HS-27A (cell line): ENCODE data around the gene RNASE2.
"Not testable (repeated sequence)": the region's sequence is repeated elsewhere in the genome, so short reads cannot be mapped to it uniquely, and the experiment has no call there.

ENCODE experiments used
- DNase-seq: peaks from one replicate; pipeline ENCODE4 v3.0.0-alpha.2; 2012; ENCODE audit warnings: low read depth, missing footprints

The RNASE2 gene

GRCh38 chr14:20954736-20955537, at the start of gene RNASE2:
RNASE2 (plus strand) TSS chr14:20955487; CDS start chr14:20955772, 285 bp downstream.
- not testable (repeated sequence) for DNase-seq

GRCh38 chr14:20905676-20906075, 49.6 kb upstream of the RNASE2 start:
- no peak for DNase-seq

- DNase-seq = no peak
Measured at GRCh38 chr14:20907214-20907613, 48.1 kb upstream of the RNASE2 start.

GRCh38 chr14:20910822-20911221, 44.5 kb upstream of the RNASE2 start:
- not testable (repeated sequence) for DNase-seq

- DNase-seq = not testable (repeated sequence)
Measured at GRCh38 chr14:20919038-20919756, 36.1 kb upstream of the RNASE2 start.

GRCh38 chr14:20923766-20924297, 31.5 kb upstream of the RNASE2 start:
- DNase-seq = not testable (repeated sequence)

- no peak for DNase-seq
Measured at GRCh38 chr14:20934148-20934762, 21.0 kb upstream of the RNASE2 start.

GRCh38 chr14:20935303-20935984, 19.8 kb upstream of the RNASE2 start:
- no peak for DNase-seq

- DNase-seq = not testable (repeated sequence)
Measured at GRCh38 chr14:20945146-20945545, 10.1 kb upstream of the RNASE2 start.

GRCh38 chr14:20946707-20947106, 8.6 kb upstream of the RNASE2 start:
- not testable (repeated sequence) for DNase-seq

- DNase-seq = not testable (repeated sequence)
Measured at GRCh38 chr14:20955538-20955873, 219 bp downstream of the RNASE2 start.

- no peak for DNase-seq
Measured at GRCh38 chr14:20956376-20956976, 1.2 kb downstream of the RNASE2 start.

- not testable (repeated sequence) for DNase-seq
Measured at GRCh38 chr14:20958946-20959345, 3.7 kb downstream of the RNASE2 start.

GRCh38 chr14:20969336-20969735, 14.0 kb downstream of the RNASE2 start:
- DNase-seq = no peak

- DNase-seq = no peak
Measured at GRCh38 chr14:20970647-20970982, 15.3 kb downstream of the RNASE2 start.

GRCh38 chr14:20970983-20971704, 15.9 kb downstream of the RNASE2 start:
- peak; percentile 68 for DNase-seq

GRCh38 chr14:20971705-20972021, 16.4 kb downstream of the RNASE2 start:
- DNase-seq = no peak

- DNase-seq = no peak
Measured at GRCh38 chr14:20973501-20973900, 18.2 kb downstream of the RNASE2 start.

GRCh38 chr14:20976291-20976690, 21.0 kb downstream of the RNASE2 start:
- no peak for DNase-seq

- DNase-seq = no peak
Measured at GRCh38 chr14:20978687-20979086, 23.4 kb downstream of the RNASE2 start.

- DNase-seq = no peak
Measured at GRCh38 chr14:20980906-20981305, 25.6 kb downstream of the RNASE2 start.
